Measurements from ENCODE around the gene SETD7.
A peak's percentile ranks its signal among the peaks of the same experiment; 100 is the strongest.

The SETD7 gene

GRCh38 chr4:139550724-139551429 lies 5.1 kb downstream of the SETD7 start:
- DNase-seq (ENCODE audit: low read depth), result no peak

DNA sequence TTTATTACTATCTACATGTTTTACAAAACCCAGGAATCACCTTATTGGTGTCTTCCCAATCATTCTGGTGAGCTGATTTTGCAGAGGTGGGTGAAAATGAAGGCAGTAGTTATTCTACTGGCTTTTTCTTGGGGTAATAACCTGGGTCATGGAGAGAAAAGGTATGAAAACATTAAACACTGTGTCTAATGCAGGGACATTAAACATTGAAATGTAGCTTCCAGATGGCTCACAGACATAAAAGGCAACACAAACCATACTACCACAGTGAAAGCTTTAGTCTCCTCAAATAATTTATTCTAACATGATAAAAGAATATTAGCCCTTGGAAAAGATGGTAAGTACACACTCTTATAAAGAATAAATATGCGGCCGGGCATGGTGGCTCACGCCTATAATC lies 8.0 kb downstream of the SETD7 start:
- no peak for DNase-seq (ENCODE audit: low read depth)

- no peak for DNase-seq (ENCODE audit: low read depth)
These were observed 15.4 kb downstream of the SETD7 start for GRCh38 chr4:139540632-139541031.

DNA sequence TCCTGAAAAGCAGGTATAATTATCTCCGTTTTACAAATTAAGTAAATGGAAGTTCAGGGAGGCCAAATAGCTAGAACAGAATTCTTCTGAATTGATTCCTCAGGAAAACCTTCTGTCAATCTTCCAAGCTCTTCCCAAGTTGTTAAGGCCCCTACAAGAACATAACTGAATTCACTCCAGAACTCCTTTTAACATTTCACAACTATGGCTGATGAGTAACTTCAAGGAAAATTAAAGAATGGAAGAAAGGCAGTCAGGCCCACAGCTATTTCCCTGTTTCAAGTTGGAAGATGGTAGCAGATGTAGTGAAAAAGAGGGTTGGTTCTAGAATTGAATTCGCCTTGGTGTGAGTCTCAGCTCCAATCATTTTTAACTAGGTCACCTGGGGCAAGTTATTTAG lies 15.9 kb downstream of the SETD7 start:
- DNase-seq (ENCODE audit: low read depth), result no peak

GRCh38 chr4:139537292-139537691 lies 18.7 kb downstream of the SETD7 start:
- DNase-seq (ENCODE audit: low read depth), result no peak

DNA sequence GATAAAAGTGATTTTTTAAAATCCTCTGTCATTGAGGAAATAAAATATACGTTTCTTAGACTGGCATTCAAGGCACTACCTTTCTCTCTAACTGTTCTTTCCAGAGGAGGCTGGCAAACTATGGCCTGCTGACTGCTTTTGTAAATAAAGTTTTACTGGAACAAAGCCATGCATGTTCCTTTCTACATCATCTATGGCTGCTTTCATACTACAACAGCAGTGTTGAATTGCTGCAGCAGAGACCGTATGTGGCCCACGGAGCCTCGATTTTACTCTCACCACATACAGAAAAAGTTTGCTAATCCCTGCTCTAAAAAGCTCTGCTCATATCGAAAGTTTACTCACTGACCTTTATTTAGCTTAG lies 20.2 kb downstream of the SETD7 start:
- DNase-seq (ENCODE audit: low read depth), result no peak

GRCh38 chr4:139535228-139535870 lies 20.7 kb downstream of the SETD7 start:
- no peak for DNase-seq (ENCODE audit: low read depth)

DNA sequence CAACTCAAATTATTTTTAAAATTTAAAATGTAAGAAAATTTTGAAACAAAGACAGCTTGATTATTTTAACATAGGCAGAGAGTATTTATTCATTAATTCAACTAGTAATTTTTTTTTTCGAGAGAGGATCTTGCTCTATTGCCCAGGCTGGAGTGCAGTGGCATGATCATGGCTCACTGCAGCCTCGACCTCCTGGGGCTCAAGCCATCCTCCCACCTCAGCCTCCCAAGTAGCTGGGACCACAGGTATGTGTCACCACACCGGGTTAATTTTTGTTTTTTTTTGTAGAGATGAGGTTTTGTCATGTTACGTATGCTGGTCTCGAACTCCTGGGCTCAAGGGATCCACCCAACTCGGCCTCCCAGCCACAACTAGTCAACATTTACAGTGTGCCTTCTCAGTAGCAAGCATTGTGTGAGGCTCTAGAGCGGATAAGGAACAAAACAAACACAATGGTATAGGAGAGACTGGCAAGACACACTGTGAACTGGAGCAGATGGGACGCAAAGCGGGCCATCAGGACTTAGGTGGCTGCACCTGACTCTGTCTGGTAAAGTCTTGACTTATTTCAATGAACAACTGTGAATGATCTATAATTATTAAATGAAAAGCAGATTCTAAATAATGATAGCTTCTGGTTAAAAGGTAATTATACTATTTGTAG lies 21.6 kb downstream of the SETD7 start:
- DNase-seq (ENCODE audit: low read depth), result no peak

DNA sequence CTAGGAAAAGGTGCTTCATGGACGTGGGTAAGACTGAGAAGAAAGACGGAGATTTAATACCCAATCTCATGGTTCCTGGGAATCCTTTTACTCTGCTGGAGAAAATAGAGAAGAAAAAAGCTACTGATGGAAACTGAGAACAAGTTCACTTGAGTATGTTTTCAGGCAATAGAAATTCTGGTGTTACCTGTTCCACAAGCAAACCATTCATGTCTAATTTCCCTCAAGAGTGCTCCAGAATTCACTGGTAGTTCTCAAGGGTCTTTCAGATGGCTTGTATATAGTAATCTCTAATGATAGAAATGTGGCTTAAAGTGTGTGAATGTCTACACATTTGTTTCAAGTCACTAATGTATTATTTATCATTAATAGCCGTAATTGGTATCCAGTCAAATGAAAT lies 22.5 kb downstream of the SETD7 start:
- DNase-seq (ENCODE audit: low read depth), result no peak

DNA sequence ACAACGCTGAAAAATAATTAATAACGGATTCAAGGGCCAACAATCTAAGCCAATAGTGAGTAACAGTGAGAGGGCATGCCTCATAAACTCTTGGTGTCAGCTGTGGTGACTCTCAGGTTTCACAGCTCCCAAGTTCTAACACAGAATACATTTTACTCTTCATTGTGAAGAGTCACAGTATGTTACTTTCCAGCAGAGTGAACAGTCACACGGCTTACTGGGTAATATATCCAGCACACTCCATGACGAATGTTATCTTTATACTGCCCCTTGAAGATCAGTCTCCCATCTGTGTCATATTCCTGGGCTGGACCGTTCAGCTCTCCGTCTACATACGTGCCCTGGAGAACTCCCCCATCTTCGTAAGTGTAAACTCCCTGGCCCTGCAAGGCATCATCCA lies 23.1 kb downstream of the SETD7 start:
- no peak for DNase-seq (ENCODE audit: low read depth)

DNA sequence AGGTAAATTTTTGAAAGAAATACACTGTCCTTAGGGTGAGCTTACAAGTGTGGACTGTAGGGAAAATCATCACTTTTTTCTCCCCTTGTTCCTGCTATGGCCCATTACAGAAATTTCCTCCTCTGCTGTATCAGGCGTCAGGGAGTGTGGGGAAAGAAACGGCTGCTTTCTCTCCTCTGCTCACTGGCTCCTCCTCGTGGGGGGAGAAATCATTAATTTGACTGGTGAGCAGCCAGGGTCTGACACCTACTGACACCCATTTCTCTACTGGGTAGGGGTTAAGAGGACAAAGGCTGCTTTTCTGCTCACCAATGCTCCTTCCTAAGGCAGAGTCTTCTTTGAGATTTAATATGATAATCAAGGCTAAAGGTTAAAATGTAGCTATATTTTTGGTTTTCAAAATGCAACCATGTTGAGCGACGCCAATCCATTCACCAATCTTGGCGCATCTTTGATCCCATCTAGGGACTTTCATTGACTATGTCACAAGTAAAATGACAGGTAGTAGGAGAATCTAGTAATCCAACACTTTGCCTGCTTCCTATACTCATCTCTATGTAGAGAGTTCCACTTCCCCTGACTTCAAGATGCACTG lies 25.1 kb downstream of the SETD7 start:
- DNase-seq (ENCODE audit: low read depth), result no peak

DNA sequence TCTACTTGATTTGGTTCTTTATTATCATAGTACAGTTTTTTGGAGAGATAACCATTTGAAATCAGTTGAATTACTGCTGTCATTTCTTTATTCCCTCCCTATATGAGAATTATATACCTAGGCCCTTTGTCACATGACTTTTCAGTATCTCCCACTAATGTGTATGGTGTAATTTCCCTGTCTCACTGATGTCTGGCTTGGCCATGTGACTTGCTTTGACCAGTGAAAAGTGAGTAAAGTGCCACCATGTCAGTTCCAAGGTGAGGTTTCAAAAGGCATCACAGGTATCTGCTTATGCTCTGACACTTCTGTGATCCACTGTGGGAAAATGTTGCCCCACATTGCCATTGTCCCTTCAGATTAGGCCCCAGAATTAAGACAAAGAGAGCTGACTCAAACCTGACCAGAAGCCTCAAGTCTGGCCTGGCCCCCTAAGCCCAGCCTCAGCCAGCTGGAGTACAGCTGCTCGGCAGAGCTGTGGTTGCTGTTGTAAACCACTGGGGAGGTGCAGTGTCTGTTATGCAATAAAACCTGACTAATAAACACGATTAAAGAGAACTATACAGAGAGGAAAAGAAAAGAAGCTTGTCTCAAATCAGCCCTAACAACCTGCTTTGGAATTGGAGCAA lies 27.5 kb downstream of the SETD7 start:
- DNase-seq (ENCODE audit: low read depth), result peak; percentile 76

DNA sequence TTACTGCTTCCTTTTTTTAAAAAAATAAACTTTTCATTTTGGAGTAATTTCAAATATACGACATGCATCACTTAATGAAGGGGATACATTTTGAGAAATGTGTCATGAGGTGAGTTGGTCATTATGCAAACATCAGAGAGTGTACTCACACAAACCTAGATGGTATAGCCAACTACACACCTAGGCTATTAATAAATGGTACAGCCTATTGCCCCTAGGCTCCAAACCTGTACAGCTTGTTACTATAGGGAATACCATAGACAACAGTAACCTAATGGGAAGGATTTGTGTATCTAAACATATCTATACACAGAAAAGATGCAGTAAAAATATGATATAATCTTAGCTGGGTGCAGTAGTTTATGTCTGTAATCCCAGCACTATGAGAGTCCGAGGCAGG lies 29.1 kb downstream of the SETD7 start:
- no peak for DNase-seq (ENCODE audit: low read depth)

GRCh38 chr4:139525414-139525813 lies 30.6 kb downstream of the SETD7 start:
- DNase-seq (ENCODE audit: low read depth), result no peak

DNA sequence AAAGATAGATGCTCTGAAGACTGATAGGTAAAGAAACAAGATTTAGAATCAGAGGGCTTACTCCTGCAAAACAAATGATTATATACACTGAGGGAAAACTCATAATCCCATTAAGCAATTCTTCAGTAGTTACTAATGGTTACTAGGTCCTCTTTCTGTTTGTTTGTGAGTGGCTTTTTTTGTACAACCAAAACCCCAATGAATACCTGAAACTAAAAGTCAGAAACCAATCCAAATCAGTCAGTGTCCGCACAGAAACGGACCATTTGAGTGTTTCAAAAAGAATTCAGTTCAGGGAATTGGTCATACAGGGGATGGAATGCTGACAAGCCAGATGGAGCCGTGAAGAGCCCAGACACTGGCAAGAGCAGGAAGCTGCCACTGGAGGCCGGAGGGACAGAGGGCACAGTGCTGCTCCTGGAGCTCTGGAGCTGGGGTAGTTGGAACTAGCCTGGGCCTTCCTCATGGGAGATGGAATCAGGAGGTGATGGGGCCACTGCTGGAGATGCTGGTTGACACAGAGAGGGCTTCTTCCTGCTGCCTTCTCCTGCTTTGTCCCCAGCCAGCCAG lies 31.9 kb downstream of the SETD7 start:
- DNase-seq (ENCODE audit: low read depth), result no peak

DNA sequence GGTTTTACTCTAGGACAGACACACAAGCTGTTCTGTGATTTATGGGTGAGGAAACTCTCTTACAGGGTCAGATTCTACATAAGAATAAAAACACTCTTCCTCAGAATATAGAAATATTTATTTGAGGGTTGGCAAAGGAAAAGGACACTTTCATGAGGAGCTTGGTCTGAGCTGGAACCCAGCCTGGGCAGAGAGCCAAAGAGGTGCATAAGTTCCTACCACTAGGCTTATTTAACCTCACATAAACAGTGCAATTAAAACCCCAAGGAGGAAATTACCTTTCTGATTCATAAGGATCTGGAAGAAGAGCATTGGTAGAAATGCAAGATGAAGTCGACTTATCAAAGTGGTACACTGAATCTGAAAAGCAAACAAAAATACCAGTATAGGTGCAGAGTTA lies 32.9 kb downstream of the SETD7 start:
- DNase-seq (ENCODE audit: low read depth), result no peak

DNA sequence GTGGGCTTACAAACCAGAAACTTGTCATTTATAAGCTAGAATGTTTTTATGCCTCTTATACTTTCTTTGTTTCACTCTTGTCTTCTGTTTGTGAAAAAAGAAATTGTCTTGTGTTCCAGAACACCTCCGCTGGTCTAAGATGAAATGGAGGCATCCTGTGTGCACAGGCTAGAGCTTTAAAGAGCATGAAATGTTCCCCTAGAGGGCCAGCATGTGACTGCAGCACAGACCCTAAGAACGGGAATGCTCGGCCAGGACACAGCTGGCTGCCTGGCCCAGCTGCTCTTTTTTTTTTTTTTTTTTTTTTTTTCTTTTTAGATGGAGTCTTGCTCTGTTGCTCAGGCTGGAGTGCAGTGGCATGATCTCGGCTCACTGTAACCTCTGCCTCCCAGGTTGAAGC lies 33.6 kb downstream of the SETD7 start:
- DNase-seq (ENCODE audit: low read depth), result no peak

DNA sequence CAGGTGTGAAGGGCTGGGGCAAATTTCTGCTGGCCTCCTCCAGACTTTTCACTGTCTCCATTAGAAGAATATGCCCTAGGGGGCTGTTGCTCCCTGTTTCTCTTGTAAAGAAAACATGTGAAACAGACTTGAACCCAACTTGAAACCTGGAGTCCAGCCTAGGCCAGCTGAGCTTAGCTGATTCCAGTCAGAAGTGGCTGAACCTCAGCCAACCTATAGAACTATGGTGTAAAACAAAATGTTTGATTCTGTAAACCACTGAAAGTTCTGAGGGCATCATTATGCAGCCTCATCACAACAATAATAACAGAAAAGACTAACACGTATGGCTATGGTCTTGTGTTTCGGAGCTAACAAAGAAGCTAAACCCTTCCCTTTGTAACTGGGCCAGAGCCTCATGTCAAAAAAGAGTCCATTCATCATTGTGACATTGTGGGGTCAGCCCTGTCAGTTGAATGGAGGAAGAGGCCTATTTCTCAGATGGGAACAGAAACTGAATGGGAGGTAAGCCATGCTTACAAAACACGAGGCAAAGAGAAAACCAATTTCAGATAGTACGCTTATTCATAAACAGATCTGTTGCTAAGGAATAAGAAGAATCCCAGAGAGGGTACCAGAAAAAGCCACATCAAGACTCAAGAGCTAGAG lies 34.1 kb downstream of the SETD7 start:
- DNase-seq (ENCODE audit: low read depth), result no peak

DNA sequence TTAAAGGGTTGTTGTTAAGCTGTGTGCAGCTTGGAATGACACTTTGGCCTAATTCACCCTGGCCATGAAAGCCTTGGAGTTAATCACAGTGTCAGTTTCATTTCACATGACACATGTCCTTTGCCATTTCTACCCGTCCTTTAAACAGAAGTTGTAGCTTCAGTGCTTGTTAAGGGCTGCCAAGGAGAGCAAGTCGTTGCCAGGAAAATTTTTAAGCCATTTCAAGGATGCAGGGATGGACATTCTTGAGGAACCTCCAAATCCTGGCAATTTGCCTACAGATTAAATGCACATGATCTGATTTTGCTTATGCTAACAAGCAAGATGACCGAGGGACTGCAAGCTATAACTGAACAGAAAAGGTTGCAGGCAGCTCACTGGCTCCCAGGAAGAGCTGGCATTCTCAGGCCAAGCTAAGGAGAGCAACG lies 40.5 kb downstream of the SETD7 start:
- DNase-seq (ENCODE audit: low read depth), result no peak

DNA sequence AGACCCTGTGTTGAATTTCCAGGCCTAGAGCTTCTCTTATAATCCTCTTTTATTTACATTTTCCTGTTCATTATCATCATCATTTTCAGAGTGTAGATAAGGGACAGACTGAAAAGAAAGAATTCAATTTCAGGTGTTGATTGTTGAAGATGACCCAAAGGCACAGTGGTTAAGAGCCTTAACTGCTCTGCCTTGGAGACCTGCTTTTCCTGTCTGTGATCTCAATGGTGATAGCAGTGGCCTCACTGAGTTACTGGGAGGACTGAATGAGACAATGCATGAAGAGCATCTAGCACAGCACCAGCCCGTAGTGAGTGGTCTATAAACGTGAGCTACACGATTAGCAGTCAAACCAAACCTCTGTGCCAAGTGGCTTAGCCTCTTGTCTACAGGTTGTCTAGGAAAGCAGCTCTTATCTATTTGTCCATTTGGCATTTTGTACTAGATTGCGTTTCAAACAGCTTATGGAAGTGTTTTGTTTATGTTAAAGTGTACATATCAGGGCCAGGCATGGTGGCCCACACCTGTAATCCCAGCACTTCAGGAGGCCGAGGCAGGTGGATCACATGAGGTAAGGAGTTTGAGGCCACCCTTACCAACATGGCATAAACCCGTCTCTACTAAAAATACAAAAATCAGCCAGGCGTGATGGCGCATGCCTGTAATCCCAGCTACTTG lies 41.5 kb downstream of the SETD7 start:
- DNase-seq (ENCODE audit: low read depth), result no peak

- no peak for DNase-seq (ENCODE audit: low read depth)
These were observed 44.7 kb downstream of the SETD7 start for GRCh38 chr4:139511320-139511719.
